ENCODE data around the gene RAB3A. TPM values are rescaled to one million over a fixed set of nuclear protein-coding genes. Genes with fewer than 3 reads are reported as not detected.

Gene RAB3A
- polyA plus RNA-seq, 4 donors: 0.81 to 6.0 (median 1.9) TPM

DNA sequence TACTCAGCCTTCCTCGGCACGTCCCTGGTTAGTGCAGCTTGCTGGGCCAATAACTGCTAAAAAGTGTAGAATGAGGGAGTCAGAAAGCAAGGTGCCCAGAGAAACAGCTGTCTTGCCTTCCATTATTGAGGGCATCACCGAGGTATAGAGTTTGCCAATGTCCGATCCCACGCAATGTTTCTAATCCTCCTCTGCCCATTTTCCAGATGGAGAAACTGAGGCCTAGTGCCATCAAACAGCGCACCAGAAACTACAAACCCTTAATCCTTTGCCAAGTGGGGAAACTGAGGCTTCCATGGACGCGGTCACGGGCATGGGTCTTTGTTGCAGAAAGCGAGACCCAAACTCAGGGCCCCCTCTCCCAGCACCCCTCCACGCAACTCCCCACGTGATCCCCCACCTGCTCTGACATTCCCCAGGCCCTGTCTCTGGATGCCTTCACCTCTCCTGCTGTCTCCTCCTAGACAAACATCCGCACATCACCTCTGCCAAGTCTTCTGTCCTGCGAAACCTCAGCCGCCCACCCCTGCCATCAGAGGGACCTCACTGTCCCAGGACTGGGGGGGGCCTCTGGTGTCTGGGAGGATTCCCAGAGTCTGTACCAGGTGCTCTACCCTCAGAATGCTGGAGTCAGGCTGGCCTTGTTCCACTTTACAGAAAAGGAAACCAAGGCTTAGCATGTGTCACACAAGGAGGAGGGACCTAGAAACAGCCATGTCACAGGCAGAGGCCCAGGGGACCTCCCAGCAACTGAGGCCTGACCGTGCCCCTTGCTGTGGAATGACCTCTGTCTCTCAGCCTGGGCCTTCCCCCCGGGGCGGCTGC lies 23.3 kb upstream of the RAB3A start:
- H3K27me3 ChIP-seq (ENCODE audit: control insufficient read depth in 3 of 3, insufficient read depth in 3 of 3, low read length in 3 of 3): peaks cover 1 to 70% (median 23%) of the 10 kb centered on the region in 3 donors
- FAIRE-seq (no peak), DNase-seq (no peak)
- H3K4me3 ChIP-seq (ENCODE audit: low read depth in 1 of 3, low read length in 3 of 3): no peak overlapping the region
- H3K4me1 ChIP-seq (ENCODE audit: control insufficient read depth in 3 of 3, insufficient read depth in 2 of 3, low read depth in 1 of 3, low read length in 2 of 3): peaks cover 0 to 21% (median 8%) of the 10 kb centered on the region in 3 donors
- no peak overlapping the region for H3K27ac ChIP-seq (ENCODE audit: low read depth in 1 of 3, low read length in 2 of 3)
- H3K9me3 ChIP-seq (ENCODE audit: control insufficient read depth in 2 of 2, insufficient read depth in 1 of 2, low read depth in 1 of 2, low read length in 1 of 2): no peaks in the 10 kb centered on the region
- H3K36me3 ChIP-seq (ENCODE audit: control insufficient read depth in 3 of 3, insufficient read depth in 2 of 3, low read depth in 1 of 3, low read length in 3 of 3): no peaks in the 10 kb centered on the region
- WGBS, 3 donors: 77 to 83% (median 79%) methylated on average over 18 of the region's 18 CpGs

GRCh38 chr19:18225702-18226468 lies 22.0 kb upstream of the RAB3A start, which contains the start of gene PDE4C:
Gene PDE4C (minus strand): TSS chr19:18226438. CDS start chr19:18226415, 23 bp downstream.
- FAIRE-seq (no peak), DNase-seq (no peak)
- H3K36me3 ChIP-seq (ENCODE audit: control insufficient read depth in 3 of 3, insufficient read depth in 2 of 3, low read depth in 1 of 3, low read length in 3 of 3): no peaks in the 10 kb centered on the region
- peak within 1 kb of the TSS in 1 of 3 donors; percentile 33 for H3K27ac ChIP-seq (ENCODE audit: low read depth in 1 of 3, low read length in 2 of 3)
- H3K27me3 ChIP-seq (ENCODE audit: control insufficient read depth in 3 of 3, insufficient read depth in 3 of 3, low read length in 3 of 3): peaks cover 4 to 63% (median 19%) of the 10 kb centered on the region in 3 donors
- 2 to 5% (median 3%) methylated on average over 47 to 51 of the region's 51 CpGs for WGBS, 3 donors
- H3K4me1 ChIP-seq (ENCODE audit: control insufficient read depth in 3 of 3, insufficient read depth in 2 of 3, low read depth in 1 of 3, low read length in 2 of 3): peaks cover 0 to 25% (median 8%) of the 10 kb centered on the region in 3 donors
- peaks cover 0 to 2% of the 10 kb centered on the region in 2 donors for H3K9me3 ChIP-seq (ENCODE audit: control insufficient read depth in 2 of 2, insufficient read depth in 1 of 2, low read depth in 1 of 2, low read length in 1 of 2)
- H3K4me3 ChIP-seq (ENCODE audit: low read depth in 1 of 3, low read length in 3 of 3): peak within 1 kb of the TSS in 1 of 3 donors; percentile 31

DNA sequence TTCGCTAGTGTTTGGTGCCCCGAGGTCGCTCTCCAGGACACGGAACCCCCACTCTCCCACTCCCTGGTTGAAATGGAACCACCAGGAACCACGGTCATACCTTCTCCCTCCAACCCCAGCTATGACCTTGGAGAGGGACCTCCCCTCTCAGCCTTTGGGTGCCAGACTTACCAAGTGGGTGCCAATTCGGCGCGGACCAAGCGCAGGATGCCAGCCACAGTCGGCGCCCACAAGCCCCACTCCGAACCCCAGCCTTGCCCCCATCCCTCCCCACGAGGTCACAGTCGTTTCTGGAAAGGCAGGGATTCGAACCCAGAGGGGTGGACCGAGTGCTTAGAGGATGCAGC lies 21.5 kb upstream of the RAB3A start:
- H3K4me1 ChIP-seq (ENCODE audit: control insufficient read depth in 3 of 3, insufficient read depth in 2 of 3, low read depth in 1 of 3, low read length in 2 of 3): peaks cover 0 to 25% (median 8%) of the 10 kb centered on the region in 3 donors
- FAIRE-seq (no peak), DNase-seq (no peak)
- peaks cover 0 to 2% of the 10 kb centered on the region in 2 donors for H3K9me3 ChIP-seq (ENCODE audit: control insufficient read depth in 2 of 2, insufficient read depth in 1 of 2, low read depth in 1 of 2, low read length in 1 of 2)
- H3K4me3 ChIP-seq (ENCODE audit: low read depth in 1 of 3, low read length in 3 of 3): peak overlapping the region in 1 of 3 donors; percentile 31
- H3K27ac ChIP-seq (ENCODE audit: low read depth in 1 of 3, low read length in 2 of 3): peak overlapping the region in 1 of 3 donors; percentile 33
- 14 to 23% (median 17%) methylated on average over 16 of the region's 16 CpGs for WGBS, 3 donors
- H3K27me3 ChIP-seq (ENCODE audit: control insufficient read depth in 3 of 3, insufficient read depth in 3 of 3, low read length in 3 of 3): peaks cover 4 to 62% (median 17%) of the 10 kb centered on the region in 3 donors
- H3K36me3 ChIP-seq (ENCODE audit: control insufficient read depth in 3 of 3, insufficient read depth in 2 of 3, low read depth in 1 of 3, low read length in 3 of 3): no peaks in the 10 kb centered on the region

DNA sequence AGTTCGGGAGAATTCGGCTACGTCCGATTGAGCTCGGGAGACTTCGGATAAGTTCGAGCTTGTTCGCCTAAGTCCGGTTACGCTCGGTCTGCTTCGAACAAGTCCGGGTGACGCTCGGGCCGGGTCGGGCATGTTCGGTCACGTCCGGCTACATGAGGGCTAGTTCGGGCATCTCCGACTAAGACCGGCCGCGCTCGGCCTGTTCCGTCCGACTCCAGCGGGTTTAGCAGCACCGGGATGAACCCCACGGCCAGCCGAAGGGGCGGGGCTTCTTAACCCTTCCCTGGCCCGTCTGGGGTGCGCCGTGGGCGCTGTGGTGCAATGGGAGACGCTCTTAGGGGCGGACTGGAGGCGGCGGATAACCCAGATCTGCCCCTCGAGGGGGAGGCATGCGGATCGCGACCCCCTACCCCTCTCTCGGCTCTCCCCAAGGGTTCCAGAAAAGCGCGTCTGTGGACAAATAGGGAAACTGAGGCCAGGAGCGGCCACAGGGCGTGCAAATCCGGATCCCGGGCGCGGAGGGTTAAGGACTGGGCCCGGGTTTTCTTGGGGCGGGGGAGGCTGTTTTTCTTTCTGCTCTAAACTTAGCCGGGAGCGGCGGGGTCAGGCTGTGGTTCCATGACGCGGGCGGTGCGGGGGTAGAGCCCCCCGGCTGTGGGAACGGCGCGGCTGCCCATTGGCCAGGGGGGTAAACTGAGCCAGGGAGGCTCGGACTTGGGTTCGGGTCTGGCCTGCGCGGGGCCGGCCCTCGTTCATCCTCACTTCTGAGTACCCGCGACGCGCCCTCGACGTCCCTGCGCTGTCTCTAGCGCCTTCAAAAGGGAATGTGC lies 20.9 kb upstream of the RAB3A start:
- 2 to 4% (median 4%) methylated on average over 68 to 81 of the region's 81 CpGs for WGBS, 3 donors
- Histone ChIP-seq H3K4me3 (ENCODE audit: low read depth in 1 of 3, low read length in 3 of 3) (peak overlapping the region; percentile 9 to 46 (median 36)), H3K27ac (ENCODE audit: low read depth in 1 of 3, low read length in 2 of 3) (peak overlapping the region in 1 of 3 donors; percentile 33), H3K27me3 (ENCODE audit: control insufficient read depth in 3 of 3, insufficient read depth in 3 of 3, low read length in 3 of 3) (peaks cover 4 to 59% (median 17%) of the 10 kb centered on the region in 3 donors), H3K36me3 (ENCODE audit: control insufficient read depth in 3 of 3, insufficient read depth in 2 of 3, low read depth in 1 of 3, low read length in 3 of 3) (no peaks in the 10 kb centered on the region), H3K4me1 (ENCODE audit: control insufficient read depth in 3 of 3, insufficient read depth in 2 of 3, low read depth in 1 of 3, low read length in 2 of 3) (peaks cover 0 to 25% (median 8%) of the 10 kb centered on the region in 3 donors), H3K9me3 (ENCODE audit: control insufficient read depth in 2 of 2, insufficient read depth in 1 of 2, low read depth in 1 of 2, low read length in 1 of 2) (peaks cover 0 to 2% of the 10 kb centered on the region in 2 donors)
- FAIRE-seq (no peak), DNase-seq (peak; percentile 96 to 97)

DNA sequence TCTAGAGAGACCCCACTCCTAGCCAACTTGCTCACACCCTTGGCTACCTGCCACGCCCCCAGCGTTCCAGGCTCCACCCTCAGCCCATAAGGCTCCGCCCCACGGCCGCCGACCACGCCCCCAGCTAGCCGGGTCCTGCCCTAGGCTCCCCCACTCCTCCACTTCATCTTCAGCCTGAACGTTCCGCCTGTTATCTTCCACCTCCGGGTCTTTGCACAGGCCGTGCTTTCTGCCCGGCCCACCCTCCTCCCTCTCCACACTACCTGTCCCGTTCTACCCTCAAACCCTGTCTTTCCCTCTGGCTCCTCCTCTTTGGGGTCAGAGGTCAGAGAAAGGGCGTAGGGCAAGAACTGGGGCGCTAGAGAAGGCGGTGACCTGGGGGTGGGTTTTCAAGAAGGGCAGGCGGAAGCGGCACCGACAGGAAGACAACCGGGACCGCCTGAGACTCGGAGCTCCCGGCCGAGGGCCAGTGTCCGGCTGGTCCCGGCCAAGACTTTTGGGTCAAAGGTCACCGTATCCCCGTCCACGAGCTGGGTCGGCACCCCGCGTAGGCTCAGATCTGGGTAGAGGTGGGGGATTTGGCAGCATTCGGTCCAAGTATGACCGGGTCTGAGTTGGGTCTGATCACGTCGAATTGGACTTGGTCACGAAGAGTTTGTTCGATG lies 20.1 kb upstream of the RAB3A start:
- Histone ChIP-seq H3K4me3 (ENCODE audit: low read depth in 1 of 3, low read length in 3 of 3) (peak overlapping the region in 2 of 3 donors; percentile 36 to 46), H3K4me1 (ENCODE audit: control insufficient read depth in 3 of 3, insufficient read depth in 2 of 3, low read depth in 1 of 3, low read length in 2 of 3) (peaks cover 0 to 25% (median 8%) of the 10 kb centered on the region in 3 donors), H3K9me3 (ENCODE audit: control insufficient read depth in 2 of 2, insufficient read depth in 1 of 2, low read depth in 1 of 2, low read length in 1 of 2) (peaks cover 0 to 2% of the 10 kb centered on the region in 2 donors), H3K27ac (ENCODE audit: low read depth in 1 of 3, low read length in 2 of 3) (peak overlapping the region in 1 of 3 donors; percentile 53), H3K27me3 (ENCODE audit: control insufficient read depth in 3 of 3, insufficient read depth in 3 of 3, low read length in 3 of 3) (peaks cover 4 to 57% (median 17%) of the 10 kb centered on the region in 3 donors), H3K36me3 (ENCODE audit: control insufficient read depth in 3 of 3, insufficient read depth in 2 of 3, low read depth in 1 of 3, low read length in 3 of 3) (no peaks in the 10 kb centered on the region)
- FAIRE-seq (no peak), DNase-seq (peak; percentile 44 to 57)
- 4 to 6% (median 5%) methylated on average over 38 to 39 of the region's 39 CpGs for WGBS, 3 donors

DNA sequence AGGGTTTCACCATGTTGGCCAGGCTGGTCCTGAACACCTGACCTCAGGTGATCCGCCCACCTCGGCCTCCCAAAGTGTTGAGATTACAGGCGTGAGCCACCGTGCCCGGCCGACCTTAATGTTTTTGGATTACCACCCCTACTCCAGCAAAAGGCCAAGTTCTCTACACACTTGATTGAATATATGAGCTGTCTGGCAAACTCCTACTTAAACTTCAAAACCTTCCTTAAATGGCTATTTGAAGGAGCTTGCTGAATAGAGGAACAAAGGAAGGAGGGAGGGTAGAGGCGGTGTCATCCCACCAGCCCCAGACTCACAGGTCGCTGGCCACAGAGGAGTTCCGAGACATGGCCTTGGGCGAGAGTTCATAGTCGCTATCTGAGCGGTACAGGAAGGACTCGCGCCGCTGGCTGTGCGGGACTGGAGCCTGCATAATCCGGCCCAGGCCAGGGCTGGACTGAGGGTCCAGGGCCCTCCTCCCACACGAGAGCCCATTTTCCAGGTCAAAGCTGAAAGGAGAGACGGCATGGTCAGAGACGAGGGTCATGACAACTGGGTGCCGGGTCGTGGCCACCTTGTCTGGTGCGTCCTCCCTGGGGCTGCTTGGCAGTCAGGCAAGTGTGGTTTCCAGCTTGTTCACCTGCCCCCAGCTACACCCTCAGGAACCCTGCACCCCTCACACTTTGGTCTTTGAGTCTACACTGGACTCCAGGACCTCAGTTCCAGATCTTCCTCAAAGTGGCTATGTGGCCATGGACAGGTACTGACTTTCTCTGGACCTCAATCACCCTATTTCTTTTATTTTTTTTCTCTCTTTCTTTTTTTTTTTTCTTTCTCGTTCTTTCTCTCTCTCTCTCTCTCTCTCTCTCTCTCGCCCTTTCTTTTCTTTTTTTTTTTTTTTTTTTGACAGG lies 18.2 kb upstream of the RAB3A start:
- Histone ChIP-seq H3K4me3 (ENCODE audit: low read depth in 1 of 3, low read length in 3 of 3) (no peak overlapping the region), H3K27ac (ENCODE audit: low read depth in 1 of 3, low read length in 2 of 3) (no peak overlapping the region), H3K9me3 (ENCODE audit: control insufficient read depth in 2 of 2, insufficient read depth in 1 of 2, low read depth in 1 of 2, low read length in 1 of 2) (peaks cover 0 to 6% of the 10 kb centered on the region in 2 donors), H3K27me3 (ENCODE audit: control insufficient read depth in 3 of 3, insufficient read depth in 3 of 3, low read length in 3 of 3) (peaks cover 4 to 41% (median 17%) of the 10 kb centered on the region in 3 donors), H3K36me3 (ENCODE audit: control insufficient read depth in 3 of 3, insufficient read depth in 2 of 3, low read depth in 1 of 3, low read length in 3 of 3) (no peaks in the 10 kb centered on the region), H3K4me1 (ENCODE audit: control insufficient read depth in 3 of 3, insufficient read depth in 2 of 3, low read depth in 1 of 3, low read length in 2 of 3) (peaks cover 0 to 25% (median 8%) of the 10 kb centered on the region in 3 donors)
- FAIRE-seq (no peak), DNase-seq (no peak)
- WGBS, 3 donors: 78 to 86% (median 83%) methylated on average over 24 to 25 of the region's 25 CpGs

Measured in small intestine (tissue), 7 donors.